Kidney capillary endothelial cell (primary cell): ENCODE data around the gene CTAGE9.

ENCODE experiments used
- DNase-seq: peaks from one replicate; pipeline ENCODE4 v3.0.0-alpha.2; 2018; ENCODE audit warnings: low spot score

Gene CTAGE9

GRCh38 chr6:131669891-131670290 lies 40.9 kb downstream of the CTAGE9 start:
- DNase-seq: peak; percentile 15

GRCh38 chr6:131663578-131664165 lies 47.1 kb downstream of the CTAGE9 start:
- no peak for DNase-seq

GRCh38 chr6:131660195-131660594 lies 50.6 kb downstream of the CTAGE9 start:
- DNase-seq: peak; percentile 60
